Keratinocyte (primary cell): Measurements from ENCODE around the gene SFRP5.

Experiments
- CTCF ChIP-seq, 3 experiments: IDR thresholded peaks in 1 of 3; conservative IDR thresholded peaks in 1 of 3; optimal IDR thresholded peaks in 1 of 3; 2 replicates in 2 of 3; 3 replicates in 1 of 3; pipeline versions ENCODE3 to v1.5.1; 2011; ENCODE audit warnings: low read length in 3 of 3, mild to moderate bottlenecking in 3 of 3, moderate library complexity in 2 of 3, control low read depth in 1 of 3, inconsistent platforms in 1 of 3; ENCODE audit not compliant: insufficient read depth in 2 of 3; ENCODE audit errors: extremely low read depth in 1 of 3
- EZH2 ChIP-seq: IDR thresholded peaks from one replicate; pipeline ENCODE4 v1.6.1; 2012; ENCODE audit warnings: inconsistent platforms, mild to moderate bottlenecking, low read length, moderate library complexity

- TF ChIP-seq CTCF (optimal IDR thresholded peaks at IDR 0.05 in 1 of 3, IDR thresholded peaks at IDR 0.05 in 1 of 3, conservative IDR thresholded peaks at IDR 0.05 in 1 of 3; ENCODE audit: extremely low read depth in 1 of 3, insufficient read depth in 2 of 3, low read length in 3 of 3) (no peak), EZH2 (no peak)
These were observed 40.2 kb upstream of the SFRP5 start for GRCh38 chr10:97811958-97812357.
